Measurements from ENCODE around the gene MEGF6. TPM values are rescaled to one million over a fixed set of nuclear protein-coding genes. Genes with fewer than 3 reads are reported as not detected.
A peak's percentile ranks its signal among the peaks of the same experiment; 100 is the strongest.

Gene MEGF6
- total RNA-seq, 2 donors from 2014 or later, result 83.0 to 103 TPM

DNA sequence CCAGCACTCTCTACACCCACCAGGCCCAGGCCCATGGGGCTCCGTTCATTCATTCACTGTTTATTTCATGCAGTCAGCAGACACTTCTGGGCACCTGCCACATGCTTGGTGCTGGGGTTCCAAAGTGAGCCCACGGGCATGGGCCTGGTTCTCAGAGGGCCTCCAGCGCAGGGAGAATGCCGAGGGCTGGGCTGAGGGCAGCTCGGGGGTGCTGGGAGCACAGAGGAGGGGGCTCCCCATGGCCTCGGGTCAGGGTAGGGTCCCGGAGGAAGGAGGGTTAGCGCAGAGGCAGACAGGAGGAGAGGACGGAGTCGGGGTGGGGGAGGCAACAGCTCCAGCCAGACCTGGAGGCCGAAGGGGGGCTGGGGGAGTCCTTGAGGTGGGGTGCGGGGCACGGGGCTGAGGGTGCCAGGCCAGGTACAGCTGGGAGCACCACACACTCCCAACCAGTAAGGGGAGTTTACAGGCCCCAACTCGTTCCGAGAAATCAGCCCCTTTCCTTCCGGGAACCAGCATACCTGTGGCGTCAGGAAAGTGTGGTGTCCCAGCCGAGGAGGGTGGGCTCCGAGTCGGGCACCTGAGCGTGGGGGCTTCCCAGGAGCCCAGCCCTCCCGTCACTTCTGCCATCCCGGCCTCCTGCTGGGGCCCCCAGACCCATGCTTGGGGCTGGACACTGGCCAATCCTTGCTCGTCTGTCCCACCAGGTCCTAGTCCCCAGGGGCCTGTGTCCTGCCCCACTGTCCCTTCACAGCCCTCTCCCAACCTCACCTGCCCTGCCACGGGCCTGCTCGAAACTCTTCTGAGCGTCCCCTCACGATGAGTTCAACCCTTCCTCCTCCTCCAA lies 146.0 kb downstream of the MEGF6 start:
- Mint-ChIP-seq H3K9me3 (no peaks in the 10 kb centered on the region), H3K4me1 (peaks cover under 1% of the 10 kb centered on the region), H3K27ac (no peak overlapping the region), H3K4me3 (no peak overlapping the region), H3K27me3 (ENCODE audit: insufficient read depth) (peaks cover 1% of the 10 kb centered on the region), H3K36me3 (ENCODE audit: low read depth) (peaks cover 25% of the 10 kb centered on the region)
- TF ChIP-seq, protein P1, sequence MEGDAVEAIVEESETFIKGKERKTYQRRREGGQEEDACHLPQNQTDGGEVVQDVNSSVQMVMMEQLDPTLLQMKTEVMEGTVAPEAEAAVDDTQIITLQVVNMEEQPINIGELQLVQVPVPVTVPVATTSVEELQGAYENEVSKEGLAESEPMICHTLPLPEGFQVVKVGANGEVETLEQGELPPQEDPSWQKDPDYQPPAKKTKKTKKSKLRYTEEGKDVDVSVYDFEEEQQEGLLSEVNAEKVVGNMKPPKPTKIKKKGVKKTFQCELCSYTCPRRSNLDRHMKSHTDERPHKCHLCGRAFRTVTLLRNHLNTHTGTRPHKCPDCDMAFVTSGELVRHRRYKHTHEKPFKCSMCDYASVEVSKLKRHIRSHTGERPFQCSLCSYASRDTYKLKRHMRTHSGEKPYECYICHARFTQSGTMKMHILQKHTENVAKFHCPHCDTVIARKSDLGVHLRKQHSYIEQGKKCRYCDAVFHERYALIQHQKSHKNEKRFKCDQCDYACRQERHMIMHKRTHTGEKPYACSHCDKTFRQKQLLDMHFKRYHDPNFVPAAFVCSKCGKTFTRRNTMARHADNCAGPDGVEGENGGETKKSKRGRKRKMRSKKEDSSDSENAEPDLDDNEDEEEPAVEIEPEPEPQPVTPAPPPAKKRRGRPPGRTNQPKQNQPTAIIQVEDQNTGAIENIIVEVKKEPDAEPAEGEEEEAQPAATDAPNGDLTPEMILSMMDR (conservative IDR thresholded peaks at IDR 0.05), result no peak
- Histone ChIP-seq H3K4me1 (ENCODE audit: control insufficient read depth, insufficient read depth, low read length) (no peaks in the 10 kb centered on the region), H3K4me3 (ENCODE audit: low read length) (no peak overlapping the region), H3K9ac (ENCODE audit: extremely low read depth, low read length, poor library complexity, severe bottlenecking) (no peak overlapping the region), H3K27ac (ENCODE audit: low read depth, low read length) (peak overlapping the region; percentile 29), H3K9me3 (ENCODE audit: control insufficient read depth, low read length) (no peaks in the 10 kb centered on the region), H3K27me3 (ENCODE audit: control insufficient read depth, insufficient read depth, low read length, poor library complexity, severe bottlenecking) (no peaks in the 10 kb centered on the region), H3K36me3 (ENCODE audit: control insufficient read depth, insufficient read depth, low read length) (peaks cover 23% of the 10 kb centered on the region)
- 89 to 92% methylated on average over 13 to 28 of the region's 28 CpGs for WGBS, 2 experiments (ENCODE audit: insufficient coverage in 1 of 2, insufficient read length in 1 of 2)
- no peak for DNase-seq

DNA sequence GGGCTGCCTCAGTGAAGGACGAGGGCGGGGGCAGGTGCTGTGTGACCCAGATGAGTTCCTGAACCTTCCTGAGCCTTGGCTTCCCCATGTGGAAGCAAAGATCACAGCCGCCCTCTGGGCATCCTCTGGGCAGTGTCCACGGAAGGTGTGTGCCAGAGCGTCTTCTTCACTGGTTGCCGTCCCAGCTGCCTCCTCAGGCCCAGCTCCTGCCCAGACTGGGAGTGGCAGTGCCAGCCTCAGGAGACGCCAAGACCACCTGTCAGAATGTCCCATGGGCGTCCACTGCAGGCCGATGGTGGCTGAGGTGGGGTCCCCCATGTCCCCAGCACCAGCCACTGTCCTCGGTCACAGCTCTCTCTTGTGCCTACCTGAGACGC lies 146.7 kb downstream of the MEGF6 start:
- Histone ChIP-seq H3K27ac (ENCODE audit: low read depth, low read length) (no peak overlapping the region), H3K4me1 (ENCODE audit: control insufficient read depth, insufficient read depth, low read length) (no peaks in the 10 kb centered on the region)

DNA sequence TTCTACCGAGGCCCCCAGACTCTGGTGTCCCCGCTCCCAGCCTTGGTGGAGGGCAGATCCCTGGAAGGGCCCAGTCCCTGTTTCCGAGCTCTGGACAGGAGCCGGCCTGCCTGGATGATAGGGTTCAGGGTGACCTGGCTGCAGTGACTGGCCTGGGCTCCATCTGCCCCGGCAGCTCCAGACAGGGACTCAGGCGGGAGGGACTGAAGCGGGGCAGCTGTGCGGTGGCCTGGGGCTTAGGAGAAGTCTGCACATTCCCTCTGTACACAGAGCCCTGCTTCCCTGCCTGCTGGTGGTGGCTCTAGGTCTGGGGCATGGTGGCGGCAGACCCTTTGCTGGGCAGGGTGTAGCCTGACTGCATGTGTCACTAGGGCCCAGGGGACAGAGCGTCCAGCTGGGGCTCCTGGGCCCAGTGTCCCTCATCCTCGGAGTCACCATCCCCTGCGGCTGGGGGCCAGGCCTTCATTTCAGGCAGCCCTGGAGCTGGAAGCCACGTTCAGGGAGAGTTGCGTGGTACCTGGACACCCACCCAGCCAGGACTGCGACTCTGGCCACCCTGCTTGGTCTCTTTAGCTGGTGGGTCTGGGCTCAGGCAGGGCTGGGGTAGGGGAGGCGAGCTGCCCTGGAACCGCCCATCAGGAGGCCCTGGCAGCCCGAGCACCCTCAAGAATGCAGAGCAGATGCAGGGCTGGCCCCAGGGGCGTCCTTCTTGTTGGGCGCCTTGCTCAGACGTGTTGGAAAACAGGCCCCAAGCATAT lies 147.2 kb downstream of the MEGF6 start:
- TF ChIP-seq, protein P1 (conservative IDR thresholded peaks at IDR 0.05), result no peak
- WGBS, 2 experiments (ENCODE audit: insufficient coverage in 1 of 2, insufficient read length in 1 of 2), result 93 to 96% methylated on average over 13 to 21 of the region's 21 CpGs
- H3K4me3 Mint-ChIP-seq, result no peak overlapping the region

More for the DNA sequence above, 146.7 kb downstream of the MEGF6 start:
- Mint-ChIP-seq H3K9me3 (no peaks in the 10 kb centered on the region), H3K4me3 (no peak overlapping the region), H3K27ac (no peak overlapping the region), H3K36me3 (ENCODE audit: low read depth) (peaks cover 24% of the 10 kb centered on the region), H3K27me3 (ENCODE audit: insufficient read depth) (peaks cover 1% of the 10 kb centered on the region), H3K4me1 (peaks cover 3% of the 10 kb centered on the region)
- no peak for DNase-seq
- H3K9ac ChIP-seq (ENCODE audit: extremely low read depth, low read length, poor library complexity, severe bottlenecking), result no peak overlapping the region
- H3K9me3 ChIP-seq (ENCODE audit: control insufficient read depth, low read length), result no peaks in the 10 kb centered on the region
- no peaks in the 10 kb centered on the region for H3K27me3 ChIP-seq (ENCODE audit: control insufficient read depth, insufficient read depth, low read length, poor library complexity, severe bottlenecking)
- H3K4me3 ChIP-seq (ENCODE audit: low read length), result no peak overlapping the region
- 91 to 94% methylated on average over 5 to 11 of the region's 11 CpGs for WGBS, 2 experiments (ENCODE audit: insufficient coverage in 1 of 2, insufficient read length in 1 of 2)
- H3K36me3 ChIP-seq (ENCODE audit: control insufficient read depth, insufficient read depth, low read length), result peaks cover 23% of the 10 kb centered on the region
- TF ChIP-seq, protein P1 (conservative IDR thresholded peaks at IDR 0.05), result no peak

More for the DNA sequence above, 147.2 kb downstream of the MEGF6 start:
- no peak for DNase-seq
- Histone ChIP-seq H3K9ac (ENCODE audit: extremely low read depth, low read length, poor library complexity, severe bottlenecking) (no peak overlapping the region), H3K27ac (ENCODE audit: low read depth, low read length) (peak overlapping the region; percentile 11), H3K27me3 (ENCODE audit: control insufficient read depth, insufficient read depth, low read length, poor library complexity, severe bottlenecking) (no peaks in the 10 kb centered on the region), H3K9me3 (ENCODE audit: control insufficient read depth, low read length) (no peaks in the 10 kb centered on the region), H3K4me1 (ENCODE audit: control insufficient read depth, insufficient read depth, low read length) (no peaks in the 10 kb centered on the region), H3K4me3 (ENCODE audit: low read length) (no peak overlapping the region), H3K36me3 (ENCODE audit: control insufficient read depth, insufficient read depth, low read length) (peaks cover 26% of the 10 kb centered on the region)
- Mint-ChIP-seq H3K27me3 (ENCODE audit: insufficient read depth) (peaks cover 1% of the 10 kb centered on the region), H3K27ac (no peak overlapping the region), H3K9me3 (no peaks in the 10 kb centered on the region), H3K4me1 (peaks cover 4% of the 10 kb centered on the region), H3K36me3 (ENCODE audit: low read depth) (peaks cover 30% of the 10 kb centered on the region)
